ENCODE results near the gene PLET1. TPM values are rescaled to one million over a fixed set of nuclear protein-coding genes. Genes with fewer than 3 reads are reported as not detected.

PLET1 gene
- total and polyA plus RNA-seq, 2 of the 8 experiments (the other 6 are each of a cell fraction or from before 2014, with no cell fraction given) = not detected

- H3K4me1 ChIP-seq (replicated peaks in 1 of 4; ENCODE audit: control insufficient read depth in 3 of 4, insufficient read depth in 4 of 4, low read length in 3 of 4) = peaks cover 0 to 4% (median 2%) of the 10 kb centered on the region in 4 experiments; a peak in 5 of 7 replicates
- no peak overlapping the region for H4K91ac ChIP-seq (replicated peaks; ENCODE audit: insufficient read length, low read length)
- H3K4me2 ChIP-seq (ENCODE audit: insufficient read depth in 1 of 2, low read depth in 2 of 2, low read length in 2 of 2) = no peak overlapping the region
- POLR2A ChIA-PET (ENCODE audit: partially characterized antibody) = no interaction called here
- H3K14ac ChIP-seq (ENCODE audit: insufficient read length) = no peak overlapping the region
- H4K20me1 ChIP-seq (replicated peaks in 1 of 2; ENCODE audit: control insufficient read depth in 1 of 2, insufficient read depth in 2 of 2, low read length in 2 of 2) = no peaks in the 10 kb centered on the region
- no peak overlapping the region for H3K27ac ChIP-seq (ENCODE audit: low read depth, low read length)
- H3K36me3 ChIP-seq (ENCODE audit: control insufficient read depth in 2 of 4, insufficient read depth in 4 of 4, low read length in 3 of 4) = no peaks in the 10 kb centered on the region
- H3K23ac ChIP-seq (ENCODE audit: insufficient read length) = no peak overlapping the region
- 77% methylated on average over 2 of the region's 2 CpGs; no CpG with 5 or more reads in 1 of the 2 experiments for WGBS, 2 experiments (ENCODE audit: extremely low coverage in 1 of 2, insufficient coverage in 1 of 2, insufficient read length in 1 of 2, insufficient replicate concordance in 2 of 2, low coverage in 1 of 2, low lambda C conversion rate in 2 of 2, missing lambda C conversion rate in 1 of 2)
- no peaks in the 10 kb centered on the region for H3K9me3 ChIP-seq (ENCODE audit: insufficient read depth in 2 of 2, low read depth in 1 of 2, low read length in 1 of 2)
- no peaks in the 10 kb centered on the region for H3K79me1 ChIP-seq (ENCODE audit: low read depth, low read length)
- H4K8ac ChIP-seq (ENCODE audit: extremely low read depth, insufficient read depth, low read length) = no peak overlapping the region
- H3K9ac ChIP-seq (replicated peaks in 1 of 4; ENCODE audit: extremely low read depth in 1 of 4, low read depth in 3 of 4, low read length in 3 of 4) = no peak overlapping the region
- no peak overlapping the region for H3K4ac ChIP-seq (replicated peaks; ENCODE audit: insufficient read length, low read depth, low read length)
- no peak overlapping the region for H2BK5ac ChIP-seq (ENCODE audit: low read depth, low read length)
- H2BK12ac ChIP-seq (ENCODE audit: low read depth, low read length) = no peak overlapping the region
- H3K79me2 ChIP-seq (ENCODE audit: control insufficient read depth in 1 of 2, insufficient read depth in 2 of 2, low read length in 2 of 2) = no peaks in the 10 kb centered on the region
- no peak for DNase-seq (ENCODE audit: low read depth in 1 of 2, low spot score in 2 of 2)
- FAIRE-seq = no peak
- peaks cover 7% of the 10 kb centered on the region for H3K23me2 ChIP-seq (ENCODE audit: low read depth, low read length)
- H2BK120ac ChIP-seq (replicated peaks; ENCODE audit: low read depth, low read length) = no peak overlapping the region
- H2AK5ac ChIP-seq (ENCODE audit: low read depth, low read length) = no peak overlapping the region
- no peak overlapping the region for H3K56ac ChIP-seq (replicated peaks; ENCODE audit: insufficient read length, low read depth, low read length)
- CTCF ChIA-PET (ENCODE audit: partially characterized antibody) = interaction anchor here (1.4 to 2.2 kb wide), 4 partner anchors 13 to 295 kb away, joined by 4 to 8 read pairs (median 6); no protein-coding TSS in a partner anchor
- no peak overlapping the region for H4K5ac ChIP-seq (ENCODE audit: insufficient read length, low read depth, low read length)
- H2AFZ ChIP-seq (ENCODE audit: low read length) = no peak overlapping the region
- H2BK15ac ChIP-seq (ENCODE audit: low read length) = no peak overlapping the region
- H3K4me3 ChIP-seq (ENCODE audit: extremely low read depth in 1 of 4, insufficient read depth in 2 of 4, low read depth in 3 of 4, low read length in 4 of 4) = no peak overlapping the region
- no peak overlapping the region for H3K18ac ChIP-seq (ENCODE audit: extremely low read depth, low read length)
- H2BK20ac ChIP-seq (ENCODE audit: low read length) = no peak overlapping the region
- H3K27me3 ChIP-seq (replicated peaks in 1 of 4; ENCODE audit: control insufficient read depth in 3 of 4, extremely low read depth in 1 of 4, insufficient read depth in 3 of 4, low read length in 3 of 4) = peaks cover 0 to 7% (median 1%) of the 10 kb centered on the region in 4 experiments; a peak in 3 of 7 replicates
- no peak for TF ChIP-seq GTF2F1 (IDR thresholded peaks at IDR 0.05; ENCODE audit: borderline replicate concordance, low read depth, low read length)
- no peak for TF ChIP-seq SIX5 (IDR thresholded peaks at IDR 0.05; ENCODE audit: low read depth, low read length)
- TF ChIP-seq RBBP5 (IDR thresholded peaks at IDR 0.05; ENCODE audit: borderline replicate concordance, low read depth, low read length) = no peak
- no peak for TF ChIP-seq RFX5 (IDR thresholded peaks at IDR 0.05; ENCODE audit: borderline replicate concordance, low read depth, low read length)
- no peak for TF ChIP-seq HDAC6 (IDR thresholded peaks at IDR 0.05; ENCODE audit: low read depth, low read length)
- TF ChIP-seq JUN (IDR thresholded peaks at IDR 0.05; ENCODE audit: low read depth, low read length) = no peak
- no peak for TF ChIP-seq TEAD4 (IDR thresholded peaks at IDR 0.05; ENCODE audit: low read depth, low read length)
- TF ChIP-seq SRF (IDR thresholded peaks at IDR 0.05; ENCODE audit: low read depth, low read length) = no peak
- no peak for TF ChIP-seq CEBPB (IDR thresholded peaks at IDR 0.05; ENCODE audit: low read depth, low read length)
- TF ChIP-seq RAD21 (IDR thresholded peaks at IDR 0.05 in 1 of 2, conservative IDR thresholded peaks at IDR 0.05 in 1 of 2; ENCODE audit: low read depth in 2 of 2, low read length in 2 of 2) = no peak
- TF ChIP-seq SAP30 (IDR thresholded peaks at IDR 0.05; ENCODE audit: insufficient read depth, insufficient replicate concordance, low read length) = no peak
- no peak for TF ChIP-seq SP2 (IDR thresholded peaks at IDR 0.05; ENCODE audit: low read length)
- TF ChIP-seq KDM1A (IDR thresholded peaks at IDR 0.05; ENCODE audit: borderline replicate concordance, low read length) = no peak
- TF ChIP-seq POLR2A (IDR thresholded peaks at IDR 0.05; ENCODE audit: control extremely low read depth in 1 of 2, low read depth in 2 of 2, low read length in 2 of 2) = no peak
- TF ChIP-seq TBP (IDR thresholded peaks at IDR 0.05; ENCODE audit: low read depth, low read length) = no peak
Measured at GRCh38 chr11:112293614-112294013, 33.0 kb upstream of the PLET1 start.
